ENCODE measurements around the gene SMYD3.

DNA sequence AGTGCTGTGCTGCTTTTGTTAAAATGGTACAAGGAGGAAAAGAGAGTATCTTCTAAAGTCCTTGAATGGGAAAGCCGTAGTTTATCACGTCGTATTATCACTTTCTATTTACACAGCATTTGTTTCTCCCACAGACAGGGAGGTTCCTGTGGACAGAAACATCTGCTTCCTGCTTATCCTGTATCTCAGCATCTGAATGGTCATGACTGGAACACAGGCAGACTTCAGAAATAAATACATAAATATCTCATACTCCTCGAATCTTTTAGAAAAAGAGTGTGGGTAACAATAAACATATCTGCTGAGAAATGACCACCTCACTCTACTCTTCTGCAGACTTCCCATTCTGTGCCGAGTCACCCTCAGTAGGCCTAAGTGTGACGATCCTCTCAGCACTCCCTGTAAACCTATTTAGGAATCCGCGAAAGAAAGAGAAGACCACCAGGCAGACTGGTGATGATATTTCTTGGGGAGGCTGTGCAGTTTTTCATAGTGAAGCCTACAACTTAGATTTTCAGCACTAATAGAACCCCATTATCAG is 393.5 kb downstream of the SMYD3 start:
- TF ChIP-seq, protein P1, sequence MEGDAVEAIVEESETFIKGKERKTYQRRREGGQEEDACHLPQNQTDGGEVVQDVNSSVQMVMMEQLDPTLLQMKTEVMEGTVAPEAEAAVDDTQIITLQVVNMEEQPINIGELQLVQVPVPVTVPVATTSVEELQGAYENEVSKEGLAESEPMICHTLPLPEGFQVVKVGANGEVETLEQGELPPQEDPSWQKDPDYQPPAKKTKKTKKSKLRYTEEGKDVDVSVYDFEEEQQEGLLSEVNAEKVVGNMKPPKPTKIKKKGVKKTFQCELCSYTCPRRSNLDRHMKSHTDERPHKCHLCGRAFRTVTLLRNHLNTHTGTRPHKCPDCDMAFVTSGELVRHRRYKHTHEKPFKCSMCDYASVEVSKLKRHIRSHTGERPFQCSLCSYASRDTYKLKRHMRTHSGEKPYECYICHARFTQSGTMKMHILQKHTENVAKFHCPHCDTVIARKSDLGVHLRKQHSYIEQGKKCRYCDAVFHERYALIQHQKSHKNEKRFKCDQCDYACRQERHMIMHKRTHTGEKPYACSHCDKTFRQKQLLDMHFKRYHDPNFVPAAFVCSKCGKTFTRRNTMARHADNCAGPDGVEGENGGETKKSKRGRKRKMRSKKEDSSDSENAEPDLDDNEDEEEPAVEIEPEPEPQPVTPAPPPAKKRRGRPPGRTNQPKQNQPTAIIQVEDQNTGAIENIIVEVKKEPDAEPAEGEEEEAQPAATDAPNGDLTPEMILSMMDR (IDR thresholded peaks at IDR 0.05), result no peak
- TF ChIP-seq POLR2A (IDR thresholded peaks at IDR 0.05), result no peak
